Measurements from ENCODE around the gene RBM47. TPM values are rescaled to one million over a fixed set of nuclear protein-coding genes. Genes with fewer than 3 reads are reported as not detected.

Gene RBM47
- total RNA-seq, 1 donor from 2014 or later, result 4.6 TPM

DNA sequence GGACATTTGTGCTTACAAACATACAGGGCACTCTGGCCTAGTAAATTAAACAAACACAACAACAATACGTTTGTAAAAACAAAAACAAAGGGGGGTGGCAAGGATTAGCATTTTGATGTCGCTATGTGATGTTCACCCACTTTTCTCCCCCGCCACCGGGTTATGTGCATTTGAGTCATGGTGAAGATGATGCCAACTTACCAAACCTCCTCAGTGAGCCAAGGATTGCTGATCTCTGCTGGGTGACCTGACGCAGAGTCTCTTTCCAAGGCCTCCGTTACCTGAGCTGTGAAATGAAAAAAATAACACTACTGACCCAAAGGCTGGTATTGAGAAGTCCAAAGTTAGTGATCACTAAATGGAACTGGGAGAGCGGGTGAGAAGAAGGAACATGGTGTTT, 85.4 kb downstream of the RBM47 start:
- peaks cover 8% of the 10 kb centered on the region for H3K4me1 Mint-ChIP-seq (ENCODE audit: unreplicated experiment)
- no peak for DNase-seq (ENCODE audit: low spot score)
- H3K9me3 Mint-ChIP-seq (ENCODE audit: unreplicated experiment), result no peaks in the 10 kb centered on the region
- H3K27me3 Mint-ChIP-seq (ENCODE audit: unreplicated experiment), result no peaks in the 10 kb centered on the region
- H3K27ac Mint-ChIP-seq (ENCODE audit: unreplicated experiment), result no peak overlapping the region
- H3K36me3 Mint-ChIP-seq (ENCODE audit: low read depth, unreplicated experiment), result no peaks in the 10 kb centered on the region
- no peak overlapping the region for H3K4me3 Mint-ChIP-seq (ENCODE audit: unreplicated experiment)
- TF ChIP-seq, protein P1, sequence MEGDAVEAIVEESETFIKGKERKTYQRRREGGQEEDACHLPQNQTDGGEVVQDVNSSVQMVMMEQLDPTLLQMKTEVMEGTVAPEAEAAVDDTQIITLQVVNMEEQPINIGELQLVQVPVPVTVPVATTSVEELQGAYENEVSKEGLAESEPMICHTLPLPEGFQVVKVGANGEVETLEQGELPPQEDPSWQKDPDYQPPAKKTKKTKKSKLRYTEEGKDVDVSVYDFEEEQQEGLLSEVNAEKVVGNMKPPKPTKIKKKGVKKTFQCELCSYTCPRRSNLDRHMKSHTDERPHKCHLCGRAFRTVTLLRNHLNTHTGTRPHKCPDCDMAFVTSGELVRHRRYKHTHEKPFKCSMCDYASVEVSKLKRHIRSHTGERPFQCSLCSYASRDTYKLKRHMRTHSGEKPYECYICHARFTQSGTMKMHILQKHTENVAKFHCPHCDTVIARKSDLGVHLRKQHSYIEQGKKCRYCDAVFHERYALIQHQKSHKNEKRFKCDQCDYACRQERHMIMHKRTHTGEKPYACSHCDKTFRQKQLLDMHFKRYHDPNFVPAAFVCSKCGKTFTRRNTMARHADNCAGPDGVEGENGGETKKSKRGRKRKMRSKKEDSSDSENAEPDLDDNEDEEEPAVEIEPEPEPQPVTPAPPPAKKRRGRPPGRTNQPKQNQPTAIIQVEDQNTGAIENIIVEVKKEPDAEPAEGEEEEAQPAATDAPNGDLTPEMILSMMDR (IDR thresholded peaks at IDR 0.05; ENCODE audit: unreplicated experiment), result no peak

DNA sequence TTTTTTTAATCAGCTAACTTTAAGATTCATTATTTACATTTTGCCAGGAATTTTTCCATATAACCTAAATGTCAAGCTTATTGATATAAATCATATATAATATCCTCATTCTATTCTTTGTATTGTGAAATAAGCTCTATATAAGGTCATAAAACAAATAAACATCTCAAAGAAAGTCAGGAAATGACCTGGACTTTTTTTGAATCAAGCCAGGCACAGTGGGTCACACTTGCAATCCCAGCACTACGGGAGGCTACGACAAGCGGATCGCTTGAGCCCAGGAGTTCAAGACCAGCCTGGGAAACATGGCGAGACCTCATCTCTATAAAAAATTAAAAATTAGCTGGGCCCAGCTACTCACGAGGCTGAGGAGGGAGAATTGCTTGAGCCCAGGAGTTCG, 88.9 kb downstream of the RBM47 start:
- no peak for DNase-seq (ENCODE audit: low spot score)
- Mint-ChIP-seq H3K4me3 (ENCODE audit: unreplicated experiment) (no peak overlapping the region), H3K27ac (ENCODE audit: unreplicated experiment) (no peak overlapping the region), H3K36me3 (ENCODE audit: low read depth, unreplicated experiment) (no peaks in the 10 kb centered on the region), H3K27me3 (ENCODE audit: unreplicated experiment) (peaks cover 1% of the 10 kb centered on the region), H3K4me1 (ENCODE audit: unreplicated experiment) (no peaks in the 10 kb centered on the region), H3K9me3 (ENCODE audit: unreplicated experiment) (no peaks in the 10 kb centered on the region)
- TF ChIP-seq, protein P1 (IDR thresholded peaks at IDR 0.05; ENCODE audit: unreplicated experiment), result no peak

DNA sequence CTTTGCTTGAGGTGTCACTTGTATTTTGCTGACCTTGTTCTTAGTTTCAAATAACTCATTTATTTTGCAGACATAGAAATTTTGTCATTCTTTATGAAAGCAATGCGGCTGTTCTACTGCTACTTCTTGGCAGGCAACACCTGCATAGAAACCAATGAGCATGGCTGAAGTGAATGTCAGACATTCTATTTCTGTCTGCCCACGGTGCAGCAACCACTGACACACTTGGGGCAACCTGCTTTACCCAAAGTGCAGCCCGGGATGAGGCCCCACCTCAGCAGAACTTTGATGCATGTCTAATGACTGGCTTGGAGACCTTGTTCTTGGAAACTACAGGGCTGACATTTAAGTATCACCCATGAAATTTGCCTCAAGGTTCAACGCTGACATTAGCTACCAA, 93.6 kb downstream of the RBM47 start:
- Mint-ChIP-seq H3K27me3 (ENCODE audit: unreplicated experiment) (peaks cover 2% of the 10 kb centered on the region), H3K4me3 (ENCODE audit: unreplicated experiment) (no peak overlapping the region), H3K36me3 (ENCODE audit: low read depth, unreplicated experiment) (no peaks in the 10 kb centered on the region), H3K27ac (ENCODE audit: unreplicated experiment) (no peak overlapping the region), H3K9me3 (ENCODE audit: unreplicated experiment) (no peaks in the 10 kb centered on the region), H3K4me1 (ENCODE audit: unreplicated experiment) (no peaks in the 10 kb centered on the region)
- TF ChIP-seq, protein P1 (IDR thresholded peaks at IDR 0.05; ENCODE audit: unreplicated experiment), result no peak
- DNase-seq (ENCODE audit: low spot score), result no peak

DNA sequence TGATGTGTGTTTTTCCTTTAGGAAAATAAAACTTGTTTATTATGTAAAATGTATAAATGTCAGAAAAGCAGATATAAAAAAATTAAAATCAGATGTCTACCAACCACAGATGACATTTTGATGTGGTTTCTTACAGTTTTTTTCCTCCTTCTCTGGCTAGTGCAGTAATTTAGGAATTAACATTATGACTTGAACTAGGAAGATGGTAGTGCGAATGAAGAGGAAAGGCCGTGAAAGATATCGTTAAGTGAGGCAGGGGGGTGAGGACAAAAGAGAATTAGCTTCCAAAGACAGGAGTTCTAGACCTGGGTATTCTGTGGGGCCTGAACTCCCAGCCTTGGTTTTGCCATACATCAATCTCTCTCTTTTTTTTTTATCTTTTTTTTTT, 98.0 kb downstream of the RBM47 start:
- Mint-ChIP-seq H3K27me3 (ENCODE audit: unreplicated experiment) (peaks cover 1% of the 10 kb centered on the region), H3K27ac (ENCODE audit: unreplicated experiment) (no peak overlapping the region)

DNA sequence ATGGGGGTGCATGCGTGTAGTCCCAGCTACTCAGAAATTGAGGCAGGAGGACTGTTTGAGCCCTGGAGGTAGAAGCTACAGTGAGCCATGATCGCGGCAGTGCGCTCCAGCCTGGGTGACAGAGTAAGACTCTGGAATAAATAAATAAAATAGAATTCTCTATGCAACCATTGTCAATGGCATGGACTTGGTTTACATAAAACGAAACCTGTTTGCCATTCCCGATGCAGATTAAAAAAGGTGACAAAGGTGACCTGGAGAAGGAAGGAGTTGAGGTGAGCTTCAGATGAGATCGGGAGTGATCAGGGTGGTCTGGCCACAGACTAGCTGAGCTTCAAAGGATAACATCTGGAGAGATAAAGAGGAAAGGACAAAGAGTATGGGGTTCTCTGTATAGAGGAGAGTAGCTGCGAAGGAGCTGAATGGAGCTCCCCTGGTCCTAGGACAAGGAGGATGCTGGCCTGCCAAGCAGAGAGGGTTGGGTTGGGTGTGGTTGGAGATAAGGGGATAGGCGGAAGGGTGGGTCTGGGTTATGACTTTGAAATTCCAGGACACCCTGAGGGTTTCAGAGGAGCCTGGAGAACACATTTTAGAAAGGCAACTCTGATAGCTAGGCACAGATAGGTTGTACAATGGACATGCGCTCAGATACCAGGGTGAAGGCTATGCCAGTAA, 98.6 kb downstream of the RBM47 start:
- TF ChIP-seq, protein P1 (IDR thresholded peaks at IDR 0.05; ENCODE audit: unreplicated experiment), result no peak
- Mint-ChIP-seq H3K4me3 (ENCODE audit: unreplicated experiment) (no peak overlapping the region), H3K27me3 (ENCODE audit: unreplicated experiment) (peaks cover 1% of the 10 kb centered on the region), H3K4me1 (ENCODE audit: unreplicated experiment) (peaks cover under 1% of the 10 kb centered on the region), H3K27ac (ENCODE audit: unreplicated experiment) (no peak overlapping the region), H3K36me3 (ENCODE audit: low read depth, unreplicated experiment) (no peaks in the 10 kb centered on the region), H3K9me3 (ENCODE audit: unreplicated experiment) (no peaks in the 10 kb centered on the region)
- DNase-seq (ENCODE audit: low spot score), result no peak

More for the DNA sequence above, 98.0 kb downstream of the RBM47 start:
- no peaks in the 10 kb centered on the region for H3K9me3 Mint-ChIP-seq (ENCODE audit: unreplicated experiment)
- H3K36me3 Mint-ChIP-seq (ENCODE audit: low read depth, unreplicated experiment), result no peaks in the 10 kb centered on the region
- no peak for DNase-seq (ENCODE audit: low spot score)
- H3K4me1 Mint-ChIP-seq (ENCODE audit: unreplicated experiment), result no peaks in the 10 kb centered on the region
- H3K4me3 Mint-ChIP-seq (ENCODE audit: unreplicated experiment), result no peak overlapping the region
- TF ChIP-seq, protein P1 (IDR thresholded peaks at IDR 0.05; ENCODE audit: unreplicated experiment), result no peak

Measured in endothelial cell (in vitro differentiated cells).